Measurements from ENCODE around the gene SLC4A1AP.
A peak's percentile ranks its signal among the peaks of the same experiment; 100 is the strongest.

DNA sequence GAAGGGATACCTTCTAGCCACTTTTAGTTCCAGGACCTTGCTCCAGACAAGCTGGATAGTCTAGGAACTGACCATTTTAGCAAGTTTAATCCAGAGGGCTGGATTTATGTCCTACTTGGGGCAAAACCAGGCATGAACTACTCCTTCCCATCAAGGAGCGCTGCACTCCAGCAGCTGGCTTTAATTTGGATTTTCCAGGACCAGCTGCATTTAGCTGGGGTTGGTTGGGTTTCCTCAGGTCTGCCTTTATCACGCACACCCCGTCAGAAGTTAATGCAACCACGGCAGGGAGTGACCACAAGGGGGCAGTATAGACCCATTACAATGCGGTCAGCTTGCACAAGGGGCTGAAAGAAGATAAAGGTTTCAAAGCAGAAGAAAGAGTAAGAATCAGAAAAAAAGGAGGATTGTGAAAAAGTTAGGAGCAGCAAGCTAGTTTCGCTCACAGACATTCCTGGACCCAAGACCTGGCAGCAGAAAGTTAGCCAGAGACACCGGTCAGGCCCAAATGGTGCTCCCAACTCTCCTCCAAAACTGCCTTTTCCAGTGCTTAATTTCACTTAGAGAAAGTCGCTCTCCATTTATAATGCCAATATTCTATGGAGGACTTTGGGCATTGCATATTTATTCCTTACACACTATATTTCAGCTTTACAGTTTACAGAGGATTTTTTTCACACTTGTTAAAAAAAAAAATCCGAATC is 40.1 kb downstream of the SLC4A1AP start:
- TF ChIP-seq NRF1 (IDR thresholded peaks at IDR 0.05; ENCODE audit: low read depth, low read length), result no peak
- TF ChIP-seq, protein P1, sequence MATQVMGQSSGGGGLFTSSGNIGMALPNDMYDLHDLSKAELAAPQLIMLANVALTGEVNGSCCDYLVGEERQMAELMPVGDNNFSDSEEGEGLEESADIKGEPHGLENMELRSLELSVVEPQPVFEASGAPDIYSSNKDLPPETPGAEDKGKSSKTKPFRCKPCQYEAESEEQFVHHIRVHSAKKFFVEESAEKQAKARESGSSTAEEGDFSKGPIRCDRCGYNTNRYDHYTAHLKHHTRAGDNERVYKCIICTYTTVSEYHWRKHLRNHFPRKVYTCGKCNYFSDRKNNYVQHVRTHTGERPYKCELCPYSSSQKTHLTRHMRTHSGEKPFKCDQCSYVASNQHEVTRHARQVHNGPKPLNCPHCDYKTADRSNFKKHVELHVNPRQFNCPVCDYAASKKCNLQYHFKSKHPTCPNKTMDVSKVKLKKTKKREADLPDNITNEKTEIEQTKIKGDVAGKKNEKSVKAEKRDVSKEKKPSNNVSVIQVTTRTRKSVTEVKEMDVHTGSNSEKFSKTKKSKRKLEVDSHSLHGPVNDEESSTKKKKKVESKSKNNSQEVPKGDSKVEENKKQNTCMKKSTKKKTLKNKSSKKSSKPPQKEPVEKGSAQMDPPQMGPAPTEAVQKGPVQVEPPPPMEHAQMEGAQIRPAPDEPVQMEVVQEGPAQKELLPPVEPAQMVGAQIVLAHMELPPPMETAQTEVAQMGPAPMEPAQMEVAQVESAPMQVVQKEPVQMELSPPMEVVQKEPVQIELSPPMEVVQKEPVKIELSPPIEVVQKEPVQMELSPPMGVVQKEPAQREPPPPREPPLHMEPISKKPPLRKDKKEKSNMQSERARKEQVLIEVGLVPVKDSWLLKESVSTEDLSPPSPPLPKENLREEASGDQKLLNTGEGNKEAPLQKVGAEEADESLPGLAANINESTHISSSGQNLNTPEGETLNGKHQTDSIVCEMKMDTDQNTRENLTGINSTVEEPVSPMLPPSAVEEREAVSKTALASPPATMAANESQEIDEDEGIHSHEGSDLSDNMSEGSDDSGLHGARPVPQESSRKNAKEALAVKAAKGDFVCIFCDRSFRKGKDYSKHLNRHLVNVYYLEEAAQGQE (IDR thresholded peaks at IDR 0.05; ENCODE audit: low read depth, low read length), result peak; percentile 48; the same call in 1 of the 2 replicates
- TF ChIP-seq, protein P2, sequence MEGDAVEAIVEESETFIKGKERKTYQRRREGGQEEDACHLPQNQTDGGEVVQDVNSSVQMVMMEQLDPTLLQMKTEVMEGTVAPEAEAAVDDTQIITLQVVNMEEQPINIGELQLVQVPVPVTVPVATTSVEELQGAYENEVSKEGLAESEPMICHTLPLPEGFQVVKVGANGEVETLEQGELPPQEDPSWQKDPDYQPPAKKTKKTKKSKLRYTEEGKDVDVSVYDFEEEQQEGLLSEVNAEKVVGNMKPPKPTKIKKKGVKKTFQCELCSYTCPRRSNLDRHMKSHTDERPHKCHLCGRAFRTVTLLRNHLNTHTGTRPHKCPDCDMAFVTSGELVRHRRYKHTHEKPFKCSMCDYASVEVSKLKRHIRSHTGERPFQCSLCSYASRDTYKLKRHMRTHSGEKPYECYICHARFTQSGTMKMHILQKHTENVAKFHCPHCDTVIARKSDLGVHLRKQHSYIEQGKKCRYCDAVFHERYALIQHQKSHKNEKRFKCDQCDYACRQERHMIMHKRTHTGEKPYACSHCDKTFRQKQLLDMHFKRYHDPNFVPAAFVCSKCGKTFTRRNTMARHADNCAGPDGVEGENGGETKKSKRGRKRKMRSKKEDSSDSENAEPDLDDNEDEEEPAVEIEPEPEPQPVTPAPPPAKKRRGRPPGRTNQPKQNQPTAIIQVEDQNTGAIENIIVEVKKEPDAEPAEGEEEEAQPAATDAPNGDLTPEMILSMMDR (IDR thresholded peaks at IDR 0.05), result peak; percentile 99
- TF ChIP-seq RCOR1 (IDR thresholded peaks at IDR 0.05; ENCODE audit: low read length), result peak; percentile 70
- TF ChIP-seq YY1 (IDR thresholded peaks at IDR 0.05; ENCODE audit: low read depth), result no peak
- peak; percentile 98 for TF ChIP-seq RAD21 (IDR thresholded peaks at IDR 0.05; ENCODE audit: low read length)
- TF ChIP-seq, protein P3, sequence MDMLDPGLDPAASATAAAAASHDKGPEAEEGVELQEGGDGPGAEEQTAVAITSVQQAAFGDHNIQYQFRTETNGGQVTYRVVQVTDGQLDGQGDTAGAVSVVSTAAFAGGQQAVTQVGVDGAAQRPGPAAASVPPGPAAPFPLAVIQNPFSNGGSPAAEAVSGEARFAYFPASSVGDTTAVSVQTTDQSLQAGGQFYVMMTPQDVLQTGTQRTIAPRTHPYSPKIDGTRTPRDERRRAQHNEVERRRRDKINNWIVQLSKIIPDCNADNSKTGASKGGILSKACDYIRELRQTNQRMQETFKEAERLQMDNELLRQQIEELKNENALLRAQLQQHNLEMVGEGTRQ (IDR thresholded peaks at IDR 0.05; ENCODE audit: borderline replicate concordance, low read depth, low read length), result no peak
- peak; percentile 16; the same call in 1 of the 2 replicates for TF ChIP-seq POLR2AphosphoS5 (IDR thresholded peaks at IDR 0.05; ENCODE audit: low read depth, low read length)
- TF ChIP-seq ELF1 (IDR thresholded peaks at IDR 0.05), result no peak
- TF ChIP-seq SIN3A (IDR thresholded peaks at IDR 0.05; ENCODE audit: borderline replicate concordance, low read depth, low read length), result peak; percentile 65; the same call in 1 of the 2 replicates
- TF ChIP-seq MXI1 (IDR thresholded peaks at IDR 0.05; ENCODE audit: low read depth, low read length), result no peak; the same call in 1 of the 2 replicates
- TF ChIP-seq JUND (IDR thresholded peaks at IDR 0.05), result no peak

All from SK-N-SH (cell line).